A549 (cell line): ENCODE data around the gene CAMKK2. TPM values are rescaled to one million over a fixed set of nuclear protein-coding genes. Genes with fewer than 3 reads are reported as not detected.

Experiments used
- ATAC-seq, 2 experiments: fragments of 200-7000 bp in 1 of 2; fragments of >200 bp in 1 of 2; cut with Nextera tagmentation in 1 of 2; cut with Tn5 transposase in 1 of 2; 3 replicates each; pipeline versions ENCODE4 v1.8.0 to v1.9.1; 2018 to 2020; ENCODE audit warnings: mild to moderate bottlenecking in 1 of 2, moderate library complexity in 1 of 2
- CTCF ChIA-PET: fragments of 300-600 bp; sonication (Branson Sonifier 250); formaldehyde crosslinking; extraction: SDS; loops from one replicate; lab custom pipeline; 2021; ENCODE audit warnings: antibody characterized with exemption, inconsistent platforms; lab: Yijun Ruan, JAX
- POLR2A ChIA-PET: fragments of 350-600 bp; formaldehyde crosslinking; extraction: SDS; loops from one replicate; lab custom pipeline; 2021; ENCODE audit warnings: antibody characterized with exemption, inconsistent platforms; lab: Yijun Ruan, JAX
- DNase-seq, 2 experiments: peaks; one replicate each; pipeline versions ENCODE4 v3.0.0 to v3.0.0-alpha.2; 2011 to 2016; ENCODE audit warnings: low read depth in 1 of 2, low spot score in 1 of 2
- FAIRE-seq: peaks from 2 replicates; lab custom pipeline; 2011; peaks lifted over from hg19 to GRCh38; lab: Jason Lieb, UNC
- H3K27ac ChIP-seq, 2 experiments: fragments of >200 bp; sonication (Bioruptor Twin); formaldehyde crosslinking; 3 replicates each; pipeline ENCODE4 v1.5.1; 2016 to 2017
- H3K4me1 ChIP-seq: fragments of >200 bp; sonication (Bioruptor Twin); formaldehyde crosslinking; 3 replicates; pipeline ENCODE4 v1.6.1; 2016
- H3K4me2 ChIP-seq: fragments of >200 bp; sonication (Bioruptor Twin); formaldehyde crosslinking; 3 replicates; pipeline ENCODE4 v1.6.1; 2016
- H3K4me3 ChIP-seq: fragments of >200 bp; sonication (Bioruptor Twin); formaldehyde crosslinking; 3 replicates; pipeline ENCODE4 v1.5.1; 2016
- H3K9me3 ChIP-seq: fragments of >200 bp; sonication (Bioruptor Twin); formaldehyde crosslinking; 3 replicates; pipeline ENCODE4 v1.6.1; 2016
- BHLHE40 ChIP-seq: IDR thresholded peaks from 2 replicates; pipeline ENCODE4 v1.6.1; 2012; ENCODE audit warnings: low read depth, low read length, inconsistent platforms
- CBX8 ChIP-seq: fragments of 200-600 bp; sonication (generic); IDR thresholded peaks from 2 replicates; pipeline ENCODE4 v1.6.1; 2016
- EHF ChIP-seq: fragments of 250-450 bp; sonication (Bioruptor Pico); IDR thresholded peaks from 2 replicates; pipeline ENCODE4 v1.5.0; 2020; ENCODE audit warnings: mild to moderate bottlenecking
- FOXS1 ChIP-seq: fragments of 250-450 bp; sonication (Bioruptor Pico); IDR thresholded peaks from 2 replicates; pipeline ENCODE4 v1.5.0; 2020; ENCODE audit warnings: mild to moderate bottlenecking, moderate library complexity
- HDAC2 ChIP-seq: fragments of 200-600 bp; sonication (generic); IDR thresholded peaks from 2 replicates; pipeline ENCODE4 v1.6.1; 2016
- HOXB5 ChIP-seq: fragments of 250-450 bp; sonication (Bioruptor Pico); IDR thresholded peaks from 2 replicates; pipeline ENCODE4 v1.5.0; 2020; ENCODE audit warnings: mild to moderate bottlenecking, moderate library complexity
- KDM1A ChIP-seq: fragments of 200-600 bp; sonication (generic); IDR thresholded peaks from 2 replicates; pipeline ENCODE4 v1.6.1; 2016; ENCODE audit warnings: low read depth, mild to moderate bottlenecking
- MAZ ChIP-seq: fragments of 150-350 bp; IDR thresholded peaks from 2 replicates; pipeline ENCODE4 v1.6.1; 2014; ENCODE audit warnings: antibody characterized with exemption, low read depth, low read length, borderline replicate concordance
- MYC ChIP-seq: IDR thresholded peaks from 2 replicates; pipeline ENCODE4 v1.6.1; 2012; ENCODE audit warnings: mild to moderate bottlenecking, inconsistent platforms, low read length, improper control_type of control experiment, borderline replicate concordance
- NPAS2 ChIP-seq: fragments of 250-450 bp; sonication (Bioruptor Pico); IDR thresholded peaks from 2 replicates; pipeline ENCODE4 v1.8.0; 2022; ENCODE audit warnings: mild to moderate bottlenecking, moderate library complexity, borderline replicate concordance
- RFX5 ChIP-seq: fragments of 450-650 bp; IDR thresholded peaks from 2 replicates; pipeline ENCODE4 v1.7.1; 2014; ENCODE audit warnings: antibody characterized with exemption, mild to moderate bottlenecking, moderate library complexity
- RNF2 ChIP-seq: fragments of 200-600 bp; sonication (generic); IDR thresholded peaks from 2 replicates; pipeline ENCODE4 v1.6.1; 2016; ENCODE audit warnings: low read depth, mild to moderate bottlenecking, antibody characterized with exemption, moderate library complexity, borderline replicate concordance
- ZC3H11A ChIP-seq: fragments of 450-650 bp; IDR thresholded peaks from 2 replicates; pipeline ENCODE4 v1.6.1; 2014; ENCODE audit warnings: antibody characterized with exemption, mild to moderate bottlenecking
- ZSCAN20 ChIP-seq: fragments of 250-450 bp; sonication (Bioruptor Pico); IDR thresholded peaks from 2 replicates; pipeline ENCODE4 v1.8.0; 2022; ENCODE audit warnings: mild to moderate bottlenecking, moderate library complexity
- WGBS: methylation state at CpG from one replicate; pipeline ENCODE4 v1.1.6; 2017; ENCODE audit errors: missing lambda C conversion rate; 5-methylcytosine and 5-hydroxymethylcytosine counted together
- polyA plus RNA-seq, 4 experiments: library from polyadenylated mRNA; depleted of rRNA in 3 of 4; stranded (reverse); fragments of >200 nt; fragmentation: RNase III in 1 of 4; extraction: RNeasy Plus Mini Kit Qiagen cat#74134 plus additional on column Dnase treatment in 1 of 4; gene quantifications; 2 replicates in 3 of 4; 3 replicates in 1 of 4; pipeline ENCODE4 v1.2.3, GENCODE V29; 2011 to 2017
- TF ChIP-seq, protein P1 (sequence below): IDR thresholded peaks from 2 replicates; pipeline ENCODE4 v1.6.1; 2012
- TF ChIP-seq, protein P2 (sequence below): fragments of >200 bp; sonication (Bioruptor Twin); formaldehyde crosslinking; IDR thresholded peaks from 3 replicates; pipeline ENCODE4 v1.6.1; 2016
- TF ChIP-seq, protein P3 (sequence below): IDR thresholded peaks from 2 replicates; pipeline ENCODE4 v1.6.1; 2012; ENCODE audit warnings: low read depth, borderline replicate concordance
- TF ChIP-seq, protein P4 (sequence below): fragments of >200 bp; sonication (Bioruptor Twin); formaldehyde crosslinking; IDR thresholded peaks from 3 replicates; pipeline ENCODE4 v1.5.1; 2016
- TF ChIP-seq, protein P5 (sequence below): fragments of 150-350 bp; IDR thresholded peaks from 2 replicates; pipeline ENCODE4 v1.6.1; 2014; ENCODE audit warnings: low read depth, mild to moderate bottlenecking, low read length
- TF ChIP-seq, protein P6 (sequence below): fragments of 250-450 bp; sonication (Bioruptor Pico); IDR thresholded peaks from 2 replicates; pipeline ENCODE4 v1.5.0; 2020; ENCODE audit warnings: low read depth, mild to moderate bottlenecking, moderate library complexity

Gene CAMKK2
- polyA plus RNA-seq, 2 of the 4 experiments (the other 2 are of a cell fraction): 15.3 to 24.8 TPM

DNA sequence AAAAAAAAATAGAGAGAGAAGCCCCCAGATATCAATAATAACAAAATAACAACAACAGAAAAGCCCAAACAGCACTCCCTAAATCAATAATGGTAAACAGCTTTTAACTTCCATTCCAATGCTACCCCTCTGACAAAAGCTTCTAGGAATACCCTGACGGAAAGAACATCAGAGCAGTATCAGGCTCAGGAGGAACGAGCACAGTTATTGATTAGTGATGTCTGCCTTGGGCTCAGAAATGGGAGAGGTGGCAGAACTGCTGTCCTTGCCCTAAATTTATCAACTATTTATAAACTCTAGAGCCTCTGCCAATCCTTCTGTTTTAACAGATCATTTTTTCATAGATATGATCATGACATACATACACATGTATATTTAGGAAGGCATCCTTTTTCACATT, 44.7 kb downstream of the CAMKK2 start:
- WGBS: 89% methylated on average over 2 of the region's 2 CpGs
- no peak for TF ChIP-seq MAZ
- TF ChIP-seq, protein P1, sequence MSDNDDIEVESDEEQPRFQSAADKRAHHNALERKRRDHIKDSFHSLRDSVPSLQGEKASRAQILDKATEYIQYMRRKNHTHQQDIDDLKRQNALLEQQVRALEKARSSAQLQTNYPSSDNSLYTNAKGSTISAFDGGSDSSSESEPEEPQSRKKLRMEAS: no peak
- TF ChIP-seq MYC: no peak
- TF ChIP-seq, protein P2, sequence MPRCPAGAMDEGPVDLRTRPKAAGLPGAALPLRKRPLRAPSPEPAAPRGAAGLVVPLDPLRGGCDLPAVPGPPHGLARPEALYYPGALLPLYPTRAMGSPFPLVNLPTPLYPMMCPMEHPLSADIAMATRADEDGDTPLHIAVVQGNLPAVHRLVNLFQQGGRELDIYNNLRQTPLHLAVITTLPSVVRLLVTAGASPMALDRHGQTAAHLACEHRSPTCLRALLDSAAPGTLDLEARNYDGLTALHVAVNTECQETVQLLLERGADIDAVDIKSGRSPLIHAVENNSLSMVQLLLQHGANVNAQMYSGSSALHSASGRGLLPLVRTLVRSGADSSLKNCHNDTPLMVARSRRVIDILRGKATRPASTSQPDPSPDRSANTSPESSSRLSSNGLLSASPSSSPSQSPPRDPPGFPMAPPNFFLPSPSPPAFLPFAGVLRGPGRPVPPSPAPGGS: no peak
- no peak for TF ChIP-seq ZC3H11A
- TF ChIP-seq ZSCAN20 (CRISPR knock-in tag): no peak
- no peak for TF ChIP-seq CBX8
- Histone ChIP-seq H3K27ac (no peak overlapping the region), H3K4me2 (no peak overlapping the region), H3K4me3 (no peak overlapping the region), H3K4me1 (no peaks in the 10 kb centered on the region), H3K9me3 (no peaks in the 10 kb centered on the region)
- POLR2A ChIA-PET: no interaction called here
- DNase-seq: no peak
- FAIRE-seq: no peak
- CTCF ChIA-PET: interaction anchor here (1.0 to 1.5 kb wide), 3 partner anchors 13 to 191 kb away, joined by 3 to 5 read pairs (median 3); no protein-coding TSS in a partner anchor
- ATAC-seq: no peak

DNA sequence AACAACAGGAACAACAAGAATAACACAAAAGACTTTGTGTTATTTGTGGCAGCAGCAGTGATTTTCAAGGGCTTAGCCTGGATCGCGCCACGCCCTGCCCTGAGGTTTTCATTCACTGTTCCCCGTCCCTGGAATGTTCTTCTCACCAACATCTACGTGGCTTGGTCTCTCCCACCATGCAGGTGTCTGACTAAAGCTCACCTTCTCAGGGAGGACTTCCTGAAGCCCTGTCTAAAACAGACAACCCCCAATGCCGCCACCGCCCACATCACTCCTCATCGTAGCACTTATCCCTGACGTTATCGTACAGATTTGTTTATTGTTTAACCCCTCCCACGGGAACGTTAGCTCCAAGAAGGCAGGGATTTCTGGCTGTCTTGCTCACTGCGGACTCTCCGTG, 46.1 kb downstream of the CAMKK2 start:
- DNase-seq (no peak), ATAC-seq (no peak), FAIRE-seq (no peak)
- Histone ChIP-seq H3K9me3 (no peaks in the 10 kb centered on the region), H3K4me1 (no peaks in the 10 kb centered on the region), H3K4me3 (no peak overlapping the region), H3K27ac (no peak overlapping the region), H3K4me2 (no peak overlapping the region)
- WGBS: 91% methylated on average over 14 of the region's 14 CpGs
- TF ChIP-seq, protein P3, sequence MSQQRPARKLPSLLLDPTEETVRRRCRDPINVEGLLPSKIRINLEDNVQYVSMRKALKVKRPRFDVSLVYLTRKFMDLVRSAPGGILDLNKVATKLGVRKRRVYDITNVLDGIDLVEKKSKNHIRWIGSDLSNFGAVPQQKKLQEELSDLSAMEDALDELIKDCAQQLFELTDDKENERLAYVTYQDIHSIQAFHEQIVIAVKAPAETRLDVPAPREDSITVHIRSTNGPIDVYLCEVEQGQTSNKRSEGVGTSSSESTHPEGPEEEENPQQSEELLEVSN: no peak
- no peak for TF ChIP-seq KDM1A
- ChIA-PET CTCF (interaction anchor here (0.6 to 1.5 kb wide), 6 partner anchors 9 to 461 kb away, joined by 3 to 5 read pairs (median 3); no protein-coding TSS in a partner anchor), POLR2A (no interaction called here)

DNA sequence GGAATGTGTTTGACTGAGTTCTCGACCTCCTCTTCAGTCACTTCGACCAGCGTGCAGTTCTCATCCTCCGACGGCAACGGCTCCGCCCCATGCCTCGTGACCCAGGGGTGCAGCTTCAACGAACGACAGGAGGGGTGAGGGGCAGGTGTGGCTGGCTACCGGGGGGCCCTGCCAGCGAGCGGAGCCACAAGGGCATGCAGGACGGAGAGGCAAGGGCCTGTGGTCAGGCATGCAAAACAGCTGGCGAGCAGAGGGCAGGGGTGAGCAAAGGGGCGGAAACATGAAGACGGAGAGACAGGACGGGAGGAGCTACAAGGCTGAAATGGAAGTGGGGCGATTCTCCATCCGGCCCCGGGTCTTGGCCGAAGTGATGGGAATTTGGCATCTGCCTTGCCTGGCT, 47.9 kb downstream of the CAMKK2 start:
- CTCF ChIA-PET: interaction anchor here (1.1 to 1.3 kb wide), 2 partner anchors 18 to 23 kb away, joined by 3 to 4 read pairs; no protein-coding TSS in a partner anchor
- Histone ChIP-seq H3K27ac (no peak overlapping the region), H3K9me3 (no peaks in the 10 kb centered on the region), H3K4me3 (no peak overlapping the region), H3K4me1 (no peaks in the 10 kb centered on the region), H3K4me2 (no peak overlapping the region)
- FAIRE-seq (no peak), ATAC-seq (no peak), DNase-seq (no peak)
- no peak for TF ChIP-seq BHLHE40
- TF ChIP-seq RNF2: no peak
- TF ChIP-seq, protein P4, sequence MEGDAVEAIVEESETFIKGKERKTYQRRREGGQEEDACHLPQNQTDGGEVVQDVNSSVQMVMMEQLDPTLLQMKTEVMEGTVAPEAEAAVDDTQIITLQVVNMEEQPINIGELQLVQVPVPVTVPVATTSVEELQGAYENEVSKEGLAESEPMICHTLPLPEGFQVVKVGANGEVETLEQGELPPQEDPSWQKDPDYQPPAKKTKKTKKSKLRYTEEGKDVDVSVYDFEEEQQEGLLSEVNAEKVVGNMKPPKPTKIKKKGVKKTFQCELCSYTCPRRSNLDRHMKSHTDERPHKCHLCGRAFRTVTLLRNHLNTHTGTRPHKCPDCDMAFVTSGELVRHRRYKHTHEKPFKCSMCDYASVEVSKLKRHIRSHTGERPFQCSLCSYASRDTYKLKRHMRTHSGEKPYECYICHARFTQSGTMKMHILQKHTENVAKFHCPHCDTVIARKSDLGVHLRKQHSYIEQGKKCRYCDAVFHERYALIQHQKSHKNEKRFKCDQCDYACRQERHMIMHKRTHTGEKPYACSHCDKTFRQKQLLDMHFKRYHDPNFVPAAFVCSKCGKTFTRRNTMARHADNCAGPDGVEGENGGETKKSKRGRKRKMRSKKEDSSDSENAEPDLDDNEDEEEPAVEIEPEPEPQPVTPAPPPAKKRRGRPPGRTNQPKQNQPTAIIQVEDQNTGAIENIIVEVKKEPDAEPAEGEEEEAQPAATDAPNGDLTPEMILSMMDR: no peak
- TF ChIP-seq FOXS1: no peak
- TF ChIP-seq HOXB5 (CRISPR knock-in tag): no peak
- TF ChIP-seq, protein P1: no peak
- TF ChIP-seq, protein P5, sequence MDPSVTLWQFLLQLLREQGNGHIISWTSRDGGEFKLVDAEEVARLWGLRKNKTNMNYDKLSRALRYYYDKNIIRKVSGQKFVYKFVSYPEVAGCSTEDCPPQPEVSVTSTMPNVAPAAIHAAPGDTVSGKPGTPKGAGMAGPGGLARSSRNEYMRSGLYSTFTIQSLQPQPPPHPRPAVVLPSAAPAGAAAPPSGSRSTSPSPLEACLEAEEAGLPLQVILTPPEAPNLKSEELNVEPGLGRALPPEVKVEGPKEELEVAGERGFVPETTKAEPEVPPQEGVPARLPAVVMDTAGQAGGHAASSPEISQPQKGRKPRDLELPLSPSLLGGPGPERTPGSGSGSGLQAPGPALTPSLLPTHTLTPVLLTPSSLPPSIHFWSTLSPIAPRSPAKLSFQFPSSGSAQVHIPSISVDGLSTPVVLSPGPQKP: no peak
- TF ChIP-seq, protein P6, sequence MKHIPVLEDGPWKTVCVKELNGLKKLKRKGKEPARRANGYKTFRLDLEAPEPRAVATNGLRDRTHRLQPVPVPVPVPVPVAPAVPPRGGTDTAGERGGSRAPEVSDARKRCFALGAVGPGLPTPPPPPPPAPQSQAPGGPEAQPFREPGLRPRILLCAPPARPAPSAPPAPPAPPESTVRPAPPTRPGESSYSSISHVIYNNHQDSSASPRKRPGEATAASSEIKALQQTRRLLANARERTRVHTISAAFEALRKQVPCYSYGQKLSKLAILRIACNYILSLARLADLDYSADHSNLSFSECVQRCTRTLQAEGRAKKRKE (CRISPR knock-in tag): no peak
- TF ChIP-seq RFX5: no peak
- TF ChIP-seq NPAS2 (CRISPR knock-in tag): no peak
- no peak for TF ChIP-seq ZSCAN20 (CRISPR knock-in tag)
- TF ChIP-seq CBX8: no peak
- no peak for TF ChIP-seq EHF (CRISPR knock-in tag)
- no peak for TF ChIP-seq HDAC2
- POLR2A ChIA-PET: no interaction called here
- 93% methylated on average over 22 of the region's 22 CpGs for WGBS
